DOHH2 (cell line): ENCODE data around the gene ERO1B.

Experiments used
- H3F3A ChIP-seq: fragments of 200-600 bp; sonication (generic), shearing (Covaris generic); 2 replicates; pipeline ENCODE4 v1.6.0; 2016; ENCODE audit warnings: antibody characterized with exemption, mild to moderate bottlenecking; ENCODE audit not compliant: control insufficient read depth, insufficient read depth
- H3K27ac ChIP-seq: fragments of 200-600 bp; sonication (generic); 2 replicates; pipeline ENCODE4 v1.5.1; 2014; ENCODE audit warnings: low read depth, mild to moderate bottlenecking, low read length, moderate library complexity
- H3K27me3 ChIP-seq: fragments of 200-600 bp; sonication (generic); 2 replicates; pipeline ENCODE4 v1.6.1; 2014; ENCODE audit warnings: mild to moderate bottlenecking, low read length, mixed read lengths; ENCODE audit not compliant: control insufficient read depth
- H3K36me3 ChIP-seq: fragments of 200-600 bp; sonication (generic); 2 replicates; pipeline ENCODE4 v1.6.1; 2014; ENCODE audit warnings: mild to moderate bottlenecking, low read length, moderate library complexity, mixed read lengths; ENCODE audit not compliant: control insufficient read depth
- H3K4me1 ChIP-seq: fragments of 200-600 bp; sonication (generic); 2 replicates; pipeline ENCODE4 v1.6.1; 2014; ENCODE audit warnings: mild to moderate bottlenecking, low read length, mixed read lengths; ENCODE audit not compliant: control insufficient read depth
- H3K4me2 ChIP-seq: fragments of 200-600 bp; sonication (generic); 2 replicates; pipeline ENCODE4 v1.6.0; 2014; ENCODE audit warnings: mild to moderate bottlenecking, low read length, moderate library complexity
- H3K4me3 ChIP-seq: fragments of 200-600 bp; sonication (generic); 2 replicates; pipeline ENCODE4 v1.5.1; 2014; ENCODE audit warnings: mild to moderate bottlenecking, low read length, mixed read lengths
- H3K79me2 ChIP-seq: fragments of 200-600 bp; sonication (generic); 2 replicates; pipeline ENCODE4 v1.6.1; 2014; ENCODE audit warnings: mild to moderate bottlenecking, low read length, mixed read lengths; ENCODE audit not compliant: control insufficient read depth
- H3K9me2 ChIP-seq: fragments of 200-600 bp; sonication (generic); replicated peaks from 2 replicates; pipeline ENCODE4 v1.6.1; 2014; ENCODE audit warnings: mild to moderate bottlenecking, low read length, mixed read lengths; ENCODE audit not compliant: control insufficient read depth
- H3K9me3 ChIP-seq: fragments of 200-600 bp; sonication (generic); 2 replicates; pipeline ENCODE4 v1.6.1; 2014; ENCODE audit warnings: antibody characterized with exemption, low read length, mixed read lengths; ENCODE audit not compliant: control insufficient read depth, insufficient read depth
- H4K20me1 ChIP-seq: fragments of 200-600 bp; sonication (generic); 2 replicates; pipeline ENCODE4 v1.6.0; 2014; ENCODE audit warnings: low read depth, mild to moderate bottlenecking, antibody characterized with exemption, low read length, moderate library complexity; ENCODE audit not compliant: control insufficient read depth, insufficient read depth
- EZH2phosphoT487 ChIP-seq: fragments of 200-600 bp; sonication (generic); IDR thresholded peaks from 2 replicates; pipeline ENCODE4 v1.6.1; 2017; ENCODE audit warnings: borderline replicate concordance, mild to moderate bottlenecking, antibody characterized with exemption, low read length, moderate library complexity, mixed read lengths
- TF ChIP-seq, protein P1 (sequence below): fragments of 200-600 bp; sonication (generic); IDR thresholded peaks from one replicate; pipeline ENCODE4 v1.5.1; 2014; ENCODE audit warnings: antibody characterized with exemption, mild to moderate bottlenecking, low read depth, low read length; ENCODE audit not compliant: poor library complexity, severe bottlenecking

ERO1B gene

DNA sequence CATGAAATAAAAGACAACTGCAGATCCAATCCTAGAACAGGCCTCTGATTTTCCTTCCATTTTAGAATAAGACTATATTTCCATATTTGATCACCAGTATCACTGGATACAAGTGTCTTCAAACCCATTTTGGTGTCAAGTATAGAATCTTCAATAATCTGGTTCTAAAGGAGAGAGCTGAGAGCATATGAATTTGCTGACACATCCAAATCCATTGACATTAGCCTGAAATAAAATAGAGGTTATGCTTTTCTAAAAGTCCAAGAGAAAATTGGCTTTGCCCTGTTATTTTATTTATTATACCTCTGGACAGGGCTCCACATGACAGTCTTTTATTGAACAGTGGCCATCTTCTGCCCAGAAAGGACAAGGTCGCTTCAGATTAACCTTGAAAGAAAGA lies 28.6 kb downstream of the ERO1B start:
- H3K36me3 ChIP-seq = peaks cover 50% of the 10 kb centered on the region
- peaks cover 4% of the 10 kb centered on the region; the same call in 1 of the 2 replicates for H3K4me1 ChIP-seq
- H3K4me2 ChIP-seq = no peak overlapping the region
- H3K79me2 ChIP-seq = peaks cover 23% of the 10 kb centered on the region
- no peaks in the 10 kb centered on the region for H4K20me1 ChIP-seq
- no peaks in the 10 kb centered on the region for H3F3A ChIP-seq
- H3K4me3 ChIP-seq = no peak overlapping the region
- TF ChIP-seq, protein P1, sequence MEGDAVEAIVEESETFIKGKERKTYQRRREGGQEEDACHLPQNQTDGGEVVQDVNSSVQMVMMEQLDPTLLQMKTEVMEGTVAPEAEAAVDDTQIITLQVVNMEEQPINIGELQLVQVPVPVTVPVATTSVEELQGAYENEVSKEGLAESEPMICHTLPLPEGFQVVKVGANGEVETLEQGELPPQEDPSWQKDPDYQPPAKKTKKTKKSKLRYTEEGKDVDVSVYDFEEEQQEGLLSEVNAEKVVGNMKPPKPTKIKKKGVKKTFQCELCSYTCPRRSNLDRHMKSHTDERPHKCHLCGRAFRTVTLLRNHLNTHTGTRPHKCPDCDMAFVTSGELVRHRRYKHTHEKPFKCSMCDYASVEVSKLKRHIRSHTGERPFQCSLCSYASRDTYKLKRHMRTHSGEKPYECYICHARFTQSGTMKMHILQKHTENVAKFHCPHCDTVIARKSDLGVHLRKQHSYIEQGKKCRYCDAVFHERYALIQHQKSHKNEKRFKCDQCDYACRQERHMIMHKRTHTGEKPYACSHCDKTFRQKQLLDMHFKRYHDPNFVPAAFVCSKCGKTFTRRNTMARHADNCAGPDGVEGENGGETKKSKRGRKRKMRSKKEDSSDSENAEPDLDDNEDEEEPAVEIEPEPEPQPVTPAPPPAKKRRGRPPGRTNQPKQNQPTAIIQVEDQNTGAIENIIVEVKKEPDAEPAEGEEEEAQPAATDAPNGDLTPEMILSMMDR = no peak
- no peak for TF ChIP-seq EZH2phosphoT487
- no peaks in the 10 kb centered on the region for H3K27me3 ChIP-seq
- no peaks in the 10 kb centered on the region; the same call in 1 of the 2 replicates for H3K9me3 ChIP-seq
- H3K9me2 ChIP-seq = no peaks in the 10 kb centered on the region
- H3K27ac ChIP-seq = no peak overlapping the region

DNA sequence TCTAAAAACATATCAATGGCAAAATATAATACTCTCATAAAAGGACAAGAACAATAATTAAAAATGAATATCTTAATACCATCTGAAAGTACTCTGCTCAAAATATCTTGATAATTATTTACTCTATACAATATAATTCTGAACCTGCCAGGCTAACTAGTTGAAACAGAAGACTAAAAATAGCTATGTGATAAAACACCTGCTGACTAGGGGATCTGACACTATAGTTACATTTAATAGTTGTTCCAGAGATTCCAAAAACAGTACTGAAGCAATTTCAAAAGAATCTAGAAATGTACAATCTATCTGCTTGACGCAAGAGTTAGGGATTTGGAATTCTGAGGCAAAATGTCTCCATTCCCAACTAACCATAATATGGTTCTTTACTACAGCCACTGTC lies 30.2 kb downstream of the ERO1B start:
- H3K4me1 ChIP-seq = peaks cover 4% of the 10 kb centered on the region; the same call in 1 of the 2 replicates
- TF ChIP-seq, protein P1 = no peak
- no peak for TF ChIP-seq EZH2phosphoT487
- H3K9me2 ChIP-seq = no peaks in the 10 kb centered on the region
- H3F3A ChIP-seq = no peaks in the 10 kb centered on the region
- H3K4me3 ChIP-seq = no peak overlapping the region
- no peaks in the 10 kb centered on the region for H3K27me3 ChIP-seq
- no peak overlapping the region for H3K27ac ChIP-seq
- no peak overlapping the region for H3K4me2 ChIP-seq
- peaks cover 39% of the 10 kb centered on the region for H3K36me3 ChIP-seq
- no peaks in the 10 kb centered on the region for H3K9me3 ChIP-seq
- peaks cover 9% of the 10 kb centered on the region for H3K79me2 ChIP-seq
- H4K20me1 ChIP-seq = no peaks in the 10 kb centered on the region

DNA sequence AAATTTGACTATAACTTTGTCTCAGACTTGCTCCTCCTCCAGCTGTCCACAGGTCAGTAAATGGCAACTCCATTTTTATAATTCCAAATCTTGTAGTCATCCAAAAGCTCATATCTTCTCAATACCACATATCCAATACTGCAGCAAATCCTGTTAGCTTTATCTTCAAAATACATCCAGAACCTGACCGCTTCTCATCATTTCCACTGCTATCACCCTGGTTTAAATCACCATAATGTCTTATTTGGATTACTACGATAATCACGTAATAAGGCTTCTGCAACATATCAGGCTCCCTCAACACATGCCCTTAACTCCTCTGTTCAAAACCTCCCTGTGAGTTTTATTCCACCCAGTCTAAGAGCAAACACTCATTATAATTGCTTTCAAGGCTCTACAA lies 34.5 kb downstream of the ERO1B start:
- Histone ChIP-seq H3K4me2 (no peak overlapping the region), H3K4me3 (no peak overlapping the region), H3K9me2 (no peaks in the 10 kb centered on the region), H3K27ac (no peak overlapping the region), H3K4me1 (peaks cover 4% of the 10 kb centered on the region; the same call in 1 of the 2 replicates), H4K20me1 (no peaks in the 10 kb centered on the region), H3K36me3 (peaks cover 32% of the 10 kb centered on the region), H3K79me2 (no peaks in the 10 kb centered on the region), H3F3A (no peaks in the 10 kb centered on the region), H3K27me3 (no peaks in the 10 kb centered on the region), H3K9me3 (no peaks in the 10 kb centered on the region)
- no peak for TF ChIP-seq EZH2phosphoT487
- TF ChIP-seq, protein P1 = no peak
